HUDEP-2 (cell line): ENCODE measurements around the gene COIL.

Experiments used
- DNase-seq, 76 experiments: peaks; one replicate each; lab custom pipeline; 2025; ENCODE audit not compliant: unreplicated experiment in 76 of 76; lab: John Stamatoyannopoulos, UW

Gene COIL

DNA sequence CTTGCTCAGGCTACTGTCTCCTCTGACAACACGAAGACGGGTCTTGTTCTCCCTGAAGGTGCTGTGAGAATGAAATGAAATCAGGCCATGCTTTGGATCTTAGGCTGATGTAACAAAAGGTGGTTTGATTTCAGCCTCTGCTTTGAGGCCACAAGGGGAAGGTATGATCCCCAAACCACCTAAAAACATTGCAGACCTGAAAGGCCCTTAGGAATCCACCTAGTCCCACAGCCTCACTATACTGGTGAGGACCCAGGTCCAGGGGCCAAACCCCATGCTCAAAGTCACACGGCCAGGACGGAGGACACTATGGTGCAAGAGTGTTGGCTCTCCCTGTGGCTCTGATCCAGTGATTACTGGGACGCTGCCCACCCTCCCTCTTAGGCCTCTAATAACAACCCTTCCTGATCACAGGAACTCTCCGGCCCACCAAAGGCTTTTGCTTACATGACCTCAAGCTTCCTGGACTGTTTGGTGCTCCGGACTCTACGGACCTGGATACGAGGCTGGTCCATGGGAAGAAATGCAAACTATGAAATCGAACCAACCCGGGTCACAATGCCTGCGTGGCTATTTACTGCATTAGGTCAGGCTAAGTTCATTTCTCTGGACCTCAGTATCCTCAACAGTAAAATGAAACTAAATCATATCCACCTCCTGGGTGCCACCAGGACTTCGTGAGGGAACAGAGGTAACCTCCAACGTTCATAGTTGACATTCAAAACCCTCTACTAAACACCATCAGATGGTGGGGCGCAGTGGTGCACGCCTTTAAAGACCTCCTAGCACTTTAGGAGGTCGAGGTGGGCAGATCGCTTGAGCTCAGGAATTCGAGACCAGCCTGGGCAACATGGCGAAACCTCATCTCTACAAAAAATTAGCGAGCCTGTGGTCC, 48.5 kb downstream of the COIL start:
- peak in 6 of 76 experiments; percentile 3 to 20 (median 8) for DNase-seq

DNA sequence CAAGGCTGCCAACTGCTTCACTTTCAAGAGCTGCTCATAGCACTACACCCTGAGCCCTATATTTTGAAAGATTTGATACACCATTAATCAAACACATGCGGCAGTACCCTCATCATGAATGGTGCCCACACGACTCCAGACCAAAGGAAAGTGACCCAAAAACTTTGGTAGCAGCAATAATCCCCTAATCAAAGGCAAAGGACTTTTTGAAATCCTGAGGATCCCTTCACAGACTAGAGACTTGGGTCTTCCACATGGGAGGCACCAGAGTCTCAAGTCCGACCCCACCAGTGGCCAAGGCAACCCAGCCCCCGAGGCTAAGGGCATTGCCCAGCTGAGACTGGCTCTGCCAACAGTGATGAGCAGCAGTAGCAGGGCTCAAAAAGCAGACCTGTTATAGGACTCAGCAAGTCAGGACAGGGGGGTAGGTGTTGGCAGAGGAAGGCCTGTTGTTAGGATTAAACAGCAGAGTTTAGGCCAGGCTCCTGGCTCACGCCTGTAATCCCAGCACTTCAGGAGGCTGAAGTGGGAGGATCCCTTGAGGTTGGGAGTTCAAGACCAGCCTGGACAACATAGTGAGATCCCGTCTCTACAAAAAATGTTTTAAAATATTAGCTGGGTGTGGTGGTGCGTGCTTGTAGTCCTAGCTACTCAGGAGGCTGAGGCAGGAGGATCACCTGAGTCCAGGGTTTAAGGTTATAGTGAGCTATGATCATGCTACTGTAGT, 50.2 kb downstream of the COIL start:
- peak in 18 of 76 experiments; percentile 16 to 53 (median 30) for DNase-seq

DNA sequence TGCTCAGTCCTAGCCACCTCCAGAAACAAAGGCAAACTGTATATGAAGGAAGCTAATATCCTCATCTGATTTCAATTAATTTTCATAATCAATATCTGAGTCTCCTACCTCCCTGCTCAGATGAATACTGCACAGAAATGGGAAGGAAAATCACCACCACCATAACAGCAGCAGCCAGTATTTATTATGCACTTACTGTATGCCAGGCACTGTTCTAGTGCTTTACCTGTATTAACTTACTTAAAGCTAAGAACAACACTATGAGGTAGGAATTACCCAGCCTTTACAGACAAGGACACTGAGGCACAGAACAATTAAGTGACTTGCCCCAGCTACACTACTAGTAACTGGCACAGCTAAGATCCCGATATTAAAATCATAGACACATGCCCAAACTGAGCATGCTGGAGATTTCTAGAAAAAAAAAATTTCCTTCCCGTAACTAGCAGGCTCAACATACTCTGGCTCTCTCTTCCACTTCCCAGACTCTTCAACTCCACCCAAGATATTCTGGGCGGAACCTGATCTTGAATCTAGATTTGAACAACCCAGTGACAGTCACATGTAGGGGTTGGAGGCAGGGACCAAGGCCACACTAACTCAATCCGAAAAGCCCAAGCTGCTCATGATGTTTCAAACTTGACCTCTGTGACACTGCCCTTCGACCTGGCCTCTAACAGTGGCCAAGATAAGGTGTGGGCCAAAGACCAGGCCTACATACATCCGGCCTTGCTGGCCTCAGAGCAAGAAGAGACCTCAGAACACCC, 50.9 kb downstream of the COIL start:
- peak in 74 of 76 experiments; percentile 15 to 87 (median 56) for DNase-seq

DNA sequence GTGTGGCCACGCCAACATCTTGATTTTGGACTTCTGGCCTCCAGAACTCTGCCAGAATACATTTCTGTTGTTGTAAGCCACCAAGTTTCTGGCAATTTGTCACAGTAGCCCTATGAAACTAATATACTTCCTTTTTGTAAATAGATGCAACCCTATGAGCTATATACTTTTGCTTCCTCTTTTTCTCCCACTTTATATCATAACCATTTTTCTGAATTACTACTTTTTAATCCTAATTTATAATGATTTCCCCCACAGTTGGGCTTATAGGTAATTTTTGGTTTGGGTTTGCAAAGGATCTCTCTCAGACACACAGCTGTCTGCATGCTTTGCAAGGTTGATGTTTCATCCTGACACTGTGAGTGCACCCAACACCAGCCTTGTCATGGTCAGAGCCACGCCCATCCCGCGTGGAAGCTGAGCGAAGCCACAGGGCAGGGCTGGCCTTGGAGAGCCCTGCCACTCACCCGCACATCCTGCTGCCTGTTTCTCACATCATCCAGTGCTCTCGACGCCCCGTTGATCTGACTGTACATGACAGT, 52.8 kb downstream of the COIL start:
- DNase-seq = peak in 48 of 76 experiments; percentile 8 to 64 (median 33)

DNA sequence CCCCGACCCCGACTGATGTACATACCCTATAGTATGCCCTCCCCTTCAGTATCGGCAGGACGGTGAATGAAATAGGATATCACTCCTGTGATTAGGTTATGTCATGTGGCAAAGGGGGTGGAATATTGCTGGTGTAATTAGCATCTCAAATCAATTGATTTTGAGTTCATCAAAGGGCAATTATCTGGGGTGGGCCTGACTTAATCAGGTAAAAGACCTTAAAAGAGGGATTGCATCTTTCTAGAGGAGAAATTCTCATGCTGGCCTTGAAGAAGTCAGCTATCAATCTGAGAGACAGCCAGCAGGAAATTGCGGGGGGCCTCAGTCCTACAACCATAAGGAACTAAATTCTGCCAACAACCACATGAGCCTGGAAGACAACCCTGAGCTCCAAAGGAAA, 57.3 kb downstream of the COIL start:
- DNase-seq = no peak

DNA sequence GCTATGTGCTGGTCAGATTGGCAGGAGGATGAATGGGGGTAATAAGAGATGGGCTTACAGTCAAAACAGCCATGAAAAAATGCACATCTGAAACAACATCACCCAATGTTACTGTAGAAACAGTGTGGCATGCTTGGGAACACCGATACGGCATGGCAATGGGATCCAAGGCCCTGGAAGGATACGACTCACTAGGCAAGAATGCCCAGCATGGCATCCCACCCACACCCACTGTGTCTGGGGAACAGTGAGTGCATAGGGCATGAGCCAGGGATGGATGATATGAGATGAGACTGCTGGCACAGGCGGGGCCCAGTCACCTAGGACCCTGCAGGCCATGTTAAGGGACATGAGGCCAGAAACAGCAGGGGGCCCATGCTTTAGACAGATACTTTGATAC, 58.5 kb downstream of the COIL start:
- no peak for DNase-seq

DNA sequence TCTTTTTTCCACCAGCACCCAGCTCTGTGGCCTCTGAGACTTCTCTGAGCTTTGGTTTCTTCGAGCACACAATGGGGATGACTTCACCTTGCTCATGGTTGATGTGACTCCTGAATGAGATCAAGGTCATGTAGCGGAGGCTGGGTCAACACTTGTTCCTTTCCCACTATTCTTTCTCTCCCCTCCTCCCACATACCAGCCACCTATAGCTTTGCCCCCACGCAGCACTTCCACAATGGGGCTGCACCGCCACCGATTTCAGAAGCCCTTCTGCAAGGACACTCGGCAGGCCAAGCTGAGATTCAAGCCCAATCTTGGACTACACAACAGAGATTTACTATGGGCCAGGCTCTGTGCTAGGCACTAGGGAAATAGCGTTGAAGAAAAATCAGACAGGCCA, 61.4 kb downstream of the COIL start:
- no peak for DNase-seq

DNA sequence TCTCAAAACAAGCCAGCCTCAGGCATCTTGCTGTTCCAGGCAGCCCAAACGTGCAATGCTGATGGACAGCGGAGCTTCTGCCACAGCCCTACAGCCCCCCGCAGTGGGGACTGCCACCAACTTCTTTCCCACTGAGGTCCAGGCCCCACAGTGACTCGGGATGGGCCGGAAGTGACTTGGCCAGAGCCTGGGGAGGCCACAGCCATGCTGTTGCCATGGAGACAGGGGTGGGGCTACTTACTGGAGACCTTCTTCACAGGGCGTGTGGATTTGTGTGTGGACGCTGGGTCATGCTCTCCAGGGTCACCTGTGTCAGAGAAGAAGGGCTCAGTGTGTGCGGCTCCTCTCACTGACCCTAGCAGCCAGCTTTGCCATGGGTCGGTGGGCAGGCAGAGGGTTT, 62.0 kb downstream of the COIL start:
- DNase-seq = peak in 6 of 76 experiments; percentile 9 to 19 (median 11)

DNA sequence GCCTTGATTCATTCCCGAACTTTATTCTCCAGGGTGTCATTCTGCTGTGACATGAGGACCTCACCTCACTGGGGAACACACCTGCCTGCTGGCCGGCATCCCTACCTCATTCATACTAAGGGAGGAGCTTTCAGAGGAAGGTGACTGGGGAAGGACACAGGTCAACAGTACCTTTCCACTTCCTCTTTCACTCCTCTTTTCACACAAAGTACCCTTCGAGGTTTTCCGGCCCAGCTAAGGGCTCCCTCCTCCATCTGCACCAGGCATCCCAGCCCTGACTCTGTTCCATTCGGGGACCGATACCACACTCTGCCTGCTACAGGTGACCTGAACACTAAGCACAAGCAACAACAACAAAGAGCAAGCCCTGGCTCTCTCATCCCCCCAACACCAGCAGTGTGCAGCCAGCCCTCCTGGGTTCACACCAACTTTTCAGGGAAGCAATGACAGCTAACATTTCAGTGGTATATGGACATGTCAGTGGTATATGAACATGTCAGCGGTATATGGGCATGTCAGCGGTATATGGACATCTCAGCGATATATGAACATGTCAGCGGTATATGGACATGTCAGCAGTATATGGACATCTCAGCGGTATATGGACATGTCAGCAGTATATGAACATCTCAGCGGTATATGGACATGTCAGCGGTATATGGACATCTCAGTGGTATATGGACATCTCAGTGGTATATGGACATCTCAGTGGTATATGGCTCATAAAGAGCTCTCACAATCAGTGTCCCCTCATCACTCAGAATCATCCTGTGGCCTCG, 63.0 kb downstream of the COIL start:
- DNase-seq = no peak

DNA sequence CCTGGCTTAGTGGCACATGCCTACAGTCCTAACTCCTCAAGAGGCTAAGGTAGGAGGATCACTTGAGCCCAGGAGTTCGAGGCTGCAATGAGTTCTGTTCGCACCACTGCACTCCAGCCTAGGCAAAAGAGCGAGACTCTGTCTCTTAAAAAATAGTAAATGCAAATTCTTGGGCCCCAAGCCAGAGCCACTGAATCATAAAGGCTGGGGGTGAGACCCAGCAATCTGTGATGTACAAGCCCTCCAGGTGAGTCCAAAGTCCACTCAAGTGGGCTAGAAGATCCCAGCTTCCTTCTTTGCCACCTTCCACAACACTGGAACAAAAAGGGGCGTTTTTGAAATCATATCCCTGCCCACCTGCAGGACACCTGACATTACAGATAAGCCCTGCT, 63.9 kb downstream of the COIL start:
- no peak for DNase-seq

DNA sequence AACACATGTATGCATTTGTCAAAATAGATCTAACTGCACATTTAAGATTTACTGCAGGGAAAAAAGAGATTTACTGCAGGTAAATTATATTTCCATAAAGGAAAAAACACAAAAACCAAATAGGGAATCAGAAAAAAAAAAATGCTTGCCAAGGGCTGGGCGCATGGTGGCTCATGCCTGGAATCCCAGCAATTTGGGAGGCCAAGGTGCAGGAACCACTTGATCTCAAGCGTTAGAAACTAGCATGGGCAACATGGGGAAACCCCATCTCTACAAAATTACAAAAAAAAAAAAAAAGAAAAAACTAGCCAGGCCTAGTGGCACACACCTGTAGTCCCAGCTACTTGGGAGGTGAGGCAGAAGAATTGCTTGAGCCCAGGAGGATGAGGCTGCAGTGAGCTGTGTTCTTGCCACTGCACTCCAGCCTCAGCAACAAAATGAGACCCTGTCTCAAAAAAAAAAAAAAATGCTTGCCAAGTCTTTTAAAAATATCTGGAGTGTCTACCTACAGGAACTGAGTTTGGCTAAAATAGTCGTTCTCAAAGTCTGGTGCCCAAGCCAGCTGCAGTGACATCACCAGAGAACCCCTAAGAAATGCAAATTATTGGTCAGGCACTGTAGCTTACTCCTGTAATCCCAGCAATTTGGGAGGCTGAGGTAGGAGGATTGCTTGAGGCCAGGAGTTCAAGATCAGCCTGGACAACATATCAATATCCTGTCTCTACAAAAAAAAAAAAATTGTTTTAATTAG, 64.5 kb downstream of the COIL start:
- no peak for DNase-seq

DNA sequence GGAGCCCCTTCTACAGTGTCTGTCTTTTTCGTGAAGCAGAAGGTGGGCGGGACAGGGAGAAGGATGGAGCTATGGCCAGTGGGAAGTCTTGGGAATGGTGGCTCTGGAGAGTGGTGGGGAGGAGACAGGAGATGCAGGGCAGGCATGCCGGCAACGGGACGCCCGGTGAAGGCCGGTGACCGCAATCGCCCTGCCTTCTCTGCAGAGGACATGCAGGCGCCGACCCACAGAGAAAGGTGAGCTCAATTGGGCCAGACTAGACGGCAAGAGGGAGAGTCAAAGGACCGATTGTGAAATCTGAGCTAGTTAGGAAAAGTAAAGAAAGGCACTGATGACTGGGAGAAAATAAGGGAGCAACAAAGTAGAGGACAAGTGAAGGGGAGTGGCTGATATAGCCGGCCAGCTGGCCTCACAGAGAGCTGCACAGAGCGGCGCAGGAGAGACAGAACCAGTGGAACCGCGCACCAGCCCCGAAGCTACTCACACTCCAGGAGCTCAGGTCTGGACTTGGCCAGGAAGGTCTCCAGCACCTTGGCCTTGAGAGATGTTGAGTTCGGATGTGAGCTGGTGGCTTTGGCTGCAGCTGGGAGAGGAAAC, 65.9 kb downstream of the COIL start:
- DNase-seq = no peak

DNA sequence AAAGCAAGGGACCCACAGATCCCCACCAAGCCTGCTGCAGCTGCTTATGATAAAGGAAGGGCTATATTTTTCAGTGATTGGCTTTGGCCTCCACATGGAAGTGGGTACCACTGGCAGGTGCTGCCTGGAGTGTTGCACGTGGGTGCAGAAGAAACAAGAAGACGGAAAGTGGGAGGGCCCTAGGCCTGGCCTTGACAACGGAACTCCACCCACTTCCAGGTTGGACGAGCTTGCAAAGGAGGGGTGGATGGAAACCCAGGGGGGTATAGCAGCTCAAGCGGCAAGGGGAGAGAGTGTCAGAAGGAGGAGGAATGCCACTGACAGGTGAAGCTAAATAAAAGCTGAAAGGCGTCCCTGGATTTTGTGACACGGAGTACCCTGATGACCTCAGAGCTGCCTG, 67.3 kb downstream of the COIL start:
- no peak for DNase-seq

DNA sequence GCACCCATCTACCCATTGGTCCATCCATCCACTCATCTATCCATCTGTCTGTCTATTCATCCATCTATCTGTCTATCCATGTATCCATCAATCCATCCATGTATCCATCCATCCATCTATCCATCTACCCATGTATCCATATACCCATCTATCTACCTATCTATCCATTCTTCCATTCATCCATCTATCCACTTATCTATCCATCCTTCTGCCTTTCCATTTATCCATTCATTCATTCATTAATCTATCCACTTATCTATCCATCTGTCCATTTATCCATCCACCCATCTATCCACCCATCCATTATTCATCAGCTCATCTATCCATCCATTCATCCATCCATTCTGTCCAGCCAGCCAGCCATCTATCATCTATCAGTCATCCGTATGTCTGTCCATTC, 68.5 kb downstream of the COIL start:
- DNase-seq = no peak

DNA sequence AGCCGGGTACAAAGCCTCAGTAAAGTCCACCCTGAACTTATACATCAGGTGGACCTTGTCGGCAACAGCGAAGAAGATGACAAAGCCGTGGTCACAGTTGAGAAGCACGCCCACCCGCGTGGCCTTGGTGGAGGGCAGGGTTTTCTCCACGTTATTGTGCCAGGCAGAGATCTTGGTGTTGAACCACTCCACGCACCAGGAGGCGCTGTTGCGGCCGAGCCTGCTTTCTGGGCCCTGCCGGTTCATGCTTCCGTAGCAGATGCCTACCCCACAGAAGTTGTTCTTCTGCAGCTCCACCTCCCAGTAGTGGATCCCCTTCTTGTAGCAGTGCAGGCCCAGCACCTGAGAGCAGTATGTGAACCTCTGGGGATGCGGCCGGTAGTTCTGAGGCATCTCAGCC, 69.1 kb downstream of the COIL start:
- peak in 37 of 76 experiments; percentile 4 to 65 (median 21) for DNase-seq

DNA sequence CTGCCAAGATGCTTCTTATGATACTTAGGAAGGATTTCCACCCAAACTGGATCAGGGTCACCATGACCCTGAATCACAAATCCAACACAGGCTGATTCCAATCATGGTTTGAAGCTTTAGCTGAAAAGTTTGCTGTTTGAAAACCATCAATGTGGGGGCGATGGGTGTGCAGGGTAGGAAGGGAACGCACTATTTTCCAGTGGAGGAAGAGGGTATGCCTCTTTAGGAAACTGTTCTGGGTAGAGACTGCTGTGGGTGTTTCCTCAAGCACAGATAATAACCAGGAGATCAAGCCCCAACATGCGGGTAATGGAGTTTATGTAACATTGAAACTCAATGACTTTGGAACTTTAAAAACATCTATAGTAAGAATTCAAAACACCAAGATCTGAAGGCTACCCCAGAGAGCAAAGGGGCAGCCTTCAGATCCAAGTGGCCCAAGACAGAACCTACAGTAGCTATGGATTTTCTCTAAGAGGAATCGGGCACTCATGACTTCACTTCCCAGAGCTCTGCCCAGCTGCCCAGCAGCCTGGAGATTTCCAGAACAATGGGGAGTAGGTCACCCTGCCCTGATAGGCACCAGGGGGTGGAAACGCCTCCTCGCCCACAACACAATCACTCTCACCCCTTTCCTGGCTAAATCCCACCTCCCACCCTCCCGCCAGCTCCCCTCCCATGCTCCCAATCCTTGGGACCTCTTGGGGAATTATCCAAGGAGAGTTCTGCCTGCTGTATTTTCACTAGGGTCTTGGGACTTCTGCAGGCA, 69.8 kb downstream of the COIL start:
- no peak for DNase-seq

DNA sequence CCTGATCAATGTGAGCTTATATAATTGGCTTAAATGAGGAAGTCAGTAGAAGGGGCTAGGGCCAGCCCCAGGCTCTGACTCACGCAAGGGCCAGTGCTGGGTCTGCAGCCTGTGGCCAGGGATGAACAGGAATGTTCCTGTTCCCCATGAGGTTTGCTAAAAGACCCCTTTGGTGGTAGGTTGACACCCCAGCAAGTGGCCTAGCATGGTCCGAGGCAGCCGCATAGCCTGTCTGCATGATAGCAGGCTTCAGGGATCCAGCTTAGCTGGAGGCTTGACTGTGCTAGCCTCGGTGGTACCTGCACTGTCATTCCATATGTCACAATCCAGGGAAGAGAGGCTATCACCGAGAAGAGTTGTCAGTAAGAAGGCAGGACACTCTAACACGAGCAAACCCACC, 70.5 kb downstream of the COIL start:
- no peak for DNase-seq
